ENCODE measurements around the gene AKT1.

GRCh38 chr14:104724407-104724980, 71.1 kb downstream of the AKT1 start:
- TF ChIP-seq CTCF (IDR thresholded peaks at IDR 0.05; ENCODE audit: low read depth, low read length) (no peak), EZH2phosphoT487 (IDR thresholded peaks at IDR 0.05; ENCODE audit: low read depth) (no peak)

Data from OCI-LY3 (cell line).